GM18858 (cell line): ENCODE results near the gene RASGRF1.
A peak's percentile ranks its signal among the peaks of the same experiment; 100 is the strongest.

Source experiments
- ATAC-seq: cut with Tn5 transposase; IDR thresholded peaks from one replicate; pipeline ENCODE4 v1.9.1; 2021; ENCODE audit not compliant: unreplicated experiment

Gene RASGRF1

GRCh38 chr15:78969687-78970349, 120.8 kb downstream of the RASGRF1 start:
- ATAC-seq = no peak

- no peak for ATAC-seq
Observed at GRCh38 chr15:78968539-78969271, 121.9 kb downstream of the RASGRF1 start.

- no peak for ATAC-seq
Observed at GRCh38 chr15:78968114-78968513, 122.5 kb downstream of the RASGRF1 start.

- ATAC-seq = no peak
Observed at GRCh38 chr15:78960308-78960707, 130.3 kb downstream of the RASGRF1 start.

- no peak for ATAC-seq
Observed at GRCh38 chr15:78959360-78959759, 131.2 kb downstream of the RASGRF1 start.

- no peak for ATAC-seq
Observed at GRCh38 chr15:78957416-78958093, 133.0 kb downstream of the RASGRF1 start.

- no peak for ATAC-seq
Observed at GRCh38 chr15:78956937-78957336, 133.6 kb downstream of the RASGRF1 start.

- ATAC-seq = no peak
Observed at GRCh38 chr15:78955355-78955754, 135.2 kb downstream of the RASGRF1 start.

- no peak for ATAC-seq
Observed at GRCh38 chr15:78951841-78952238, 138.7 kb downstream of the RASGRF1 start.

GRCh38 chr15:78950902-78951840, 139.4 kb downstream of the RASGRF1 start:
- ATAC-seq = no peak

GRCh38 chr15:78950343-78950742, 140.2 kb downstream of the RASGRF1 start:
- ATAC-seq = no peak

GRCh38 chr15:78949461-78949860, 141.1 kb downstream of the RASGRF1 start:
- no peak for ATAC-seq

GRCh38 chr15:78947506-78947905, 143.1 kb downstream of the RASGRF1 start:
- no peak for ATAC-seq

- no peak for ATAC-seq
Observed at GRCh38 chr15:78946493-78946892, 144.1 kb downstream of the RASGRF1 start.

GRCh38 chr15:78944669-78945407, 145.7 kb downstream of the RASGRF1 start, which contains the start of gene CTSH:
CTSH (minus strand) TSS chr15:78945046; CDS start chr15:78944981, 65 bp downstream.
- ATAC-seq = peak; percentile 49

GRCh38 chr15:78944202-78944625, 146.4 kb downstream of the RASGRF1 start:
- no peak for ATAC-seq

- ATAC-seq = no peak
Observed at GRCh38 chr15:78943692-78944091, 146.9 kb downstream of the RASGRF1 start.

- ATAC-seq = no peak
Observed at GRCh38 chr15:78942741-78943140, 147.8 kb downstream of the RASGRF1 start.

- ATAC-seq = peak; percentile 59
Observed at GRCh38 chr15:78938658-78939488, 151.7 kb downstream of the RASGRF1 start.
